ENCODE results near the gene EEFSEC.

The EEFSEC gene

DNA sequence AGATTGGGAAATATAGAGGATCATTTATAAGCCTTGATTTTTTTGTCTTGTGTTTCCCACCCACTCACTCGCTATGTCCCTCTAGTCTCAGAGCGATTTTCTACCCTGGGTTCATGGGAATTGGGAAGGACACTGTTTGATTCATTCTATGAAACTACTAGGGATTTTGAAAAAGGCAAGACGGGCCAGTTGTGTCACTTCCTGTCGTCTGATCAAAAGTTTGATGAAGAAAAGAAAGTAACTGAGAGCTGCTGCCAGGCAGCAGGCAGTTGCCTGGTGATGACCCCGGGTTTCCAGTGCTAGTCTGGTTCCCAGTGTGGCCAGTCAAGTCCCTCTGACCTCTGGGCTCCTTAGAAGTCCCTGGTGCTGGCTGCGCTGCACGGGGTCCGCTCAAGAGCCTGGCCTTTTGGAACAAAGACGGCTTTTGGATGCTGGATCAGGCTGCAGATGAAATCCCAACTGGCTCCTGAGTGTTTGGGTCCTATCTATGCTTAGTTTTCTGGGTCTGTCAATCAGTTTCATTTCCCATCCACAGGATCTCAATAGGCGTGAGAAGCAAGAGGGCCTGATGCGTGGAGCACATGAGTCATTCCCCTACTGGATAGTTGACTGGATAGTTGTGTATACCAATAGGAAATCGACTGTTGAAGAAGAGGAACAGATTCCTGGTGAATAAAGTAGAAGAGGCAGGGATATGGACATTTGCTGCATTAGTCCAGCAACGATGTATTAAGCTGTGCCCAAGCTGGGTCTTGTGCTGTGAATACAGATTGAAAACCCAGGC is 89.7 kb downstream of the EEFSEC start:
- DNase-seq (ENCODE audit: low read depth): no peak

DNA sequence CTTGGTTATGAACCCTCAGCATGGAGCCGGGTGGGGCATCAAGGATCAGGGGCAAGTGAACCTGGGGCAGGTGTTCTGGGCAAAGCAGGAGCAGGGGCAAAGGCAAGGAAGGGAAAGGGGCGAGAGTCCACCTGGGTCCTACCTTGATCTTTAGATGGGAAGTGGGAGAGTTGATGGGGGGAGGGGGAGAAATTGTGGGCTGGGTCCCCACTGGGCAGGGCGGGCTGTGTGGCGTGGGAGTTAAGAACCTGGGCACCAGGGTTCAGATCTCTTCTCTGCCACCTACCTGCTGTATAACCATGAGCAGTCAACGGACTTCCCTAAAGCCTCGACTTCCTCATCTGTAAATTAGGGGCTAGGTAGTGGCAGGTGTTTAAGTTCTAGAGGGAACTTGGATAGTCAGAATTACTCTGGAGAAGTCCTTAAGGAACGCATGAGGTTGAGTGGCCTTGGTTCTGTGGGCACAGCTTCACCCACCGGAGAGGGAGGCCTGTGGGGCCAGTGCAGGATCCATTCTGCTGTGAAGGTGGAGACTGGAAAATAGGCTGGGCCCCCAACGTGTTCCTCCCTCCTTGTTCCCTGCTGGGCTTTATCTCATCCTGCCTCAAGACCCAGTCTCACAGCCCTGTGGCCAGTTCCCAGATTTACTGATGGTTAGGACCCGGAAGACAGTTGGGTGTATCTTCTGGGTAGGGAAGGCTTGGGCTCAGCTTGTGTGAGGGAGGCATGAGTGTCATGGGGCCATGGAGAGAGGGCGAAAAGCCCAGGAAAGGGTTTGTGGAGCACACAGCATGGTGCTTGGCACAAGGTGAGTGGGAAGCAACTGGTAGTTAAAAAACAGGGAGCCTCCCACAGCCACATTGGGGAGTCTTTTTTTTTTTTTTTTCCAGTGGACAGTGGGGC is 90.6 kb downstream of the EEFSEC start:
- no peak for DNase-seq (ENCODE audit: low read depth)

DNA sequence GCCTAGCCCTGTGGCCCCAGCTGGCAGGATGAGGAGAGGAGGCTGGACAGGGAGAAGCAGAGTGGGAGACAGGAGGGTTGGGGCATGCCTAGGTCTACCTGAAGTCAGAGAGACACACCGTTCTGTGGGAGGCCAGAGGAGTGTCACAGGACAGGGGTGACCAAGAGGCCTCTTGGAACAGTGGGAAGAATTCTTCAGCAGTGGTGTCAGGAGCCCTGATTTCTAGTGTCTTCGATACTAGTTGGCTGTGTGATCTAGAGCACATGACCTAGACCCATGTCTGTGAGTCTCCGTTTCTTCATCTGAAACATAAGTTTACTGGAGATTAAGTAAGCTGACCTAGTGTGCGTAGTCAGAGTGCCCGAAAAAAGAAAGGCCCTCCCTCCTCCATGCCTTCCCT is 92.2 kb downstream of the EEFSEC start:
- no peak for DNase-seq (ENCODE audit: low read depth)

GRCh38 chr3:128247666-128248409 is 94.6 kb downstream of the EEFSEC start:
- no peak for DNase-seq (ENCODE audit: low read depth)

DNA sequence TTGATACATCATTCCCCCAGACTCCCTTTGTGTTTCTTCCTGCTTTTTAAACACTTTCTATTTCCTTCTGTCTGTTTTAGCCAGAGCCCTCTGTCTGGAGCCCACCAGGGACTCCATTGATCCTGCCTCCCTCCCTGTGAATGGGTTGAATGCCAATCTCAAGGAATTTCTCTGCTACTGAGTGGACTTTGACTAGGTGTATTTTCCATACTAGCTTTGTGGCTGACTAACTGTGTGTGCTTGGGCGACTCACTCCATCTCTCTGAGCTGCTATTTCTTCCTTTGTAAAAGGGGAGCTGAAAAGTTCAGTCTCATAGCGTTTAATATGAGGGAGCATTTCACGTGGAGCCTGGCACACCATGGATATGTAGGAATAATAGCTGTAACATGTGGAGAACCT is 98.8 kb downstream of the EEFSEC start:
- DNase-seq (ENCODE audit: low read depth): no peak

GRCh38 chr3:128253150-128253549 is 99.9 kb downstream of the EEFSEC start:
- no peak for DNase-seq (ENCODE audit: low read depth)

DNA sequence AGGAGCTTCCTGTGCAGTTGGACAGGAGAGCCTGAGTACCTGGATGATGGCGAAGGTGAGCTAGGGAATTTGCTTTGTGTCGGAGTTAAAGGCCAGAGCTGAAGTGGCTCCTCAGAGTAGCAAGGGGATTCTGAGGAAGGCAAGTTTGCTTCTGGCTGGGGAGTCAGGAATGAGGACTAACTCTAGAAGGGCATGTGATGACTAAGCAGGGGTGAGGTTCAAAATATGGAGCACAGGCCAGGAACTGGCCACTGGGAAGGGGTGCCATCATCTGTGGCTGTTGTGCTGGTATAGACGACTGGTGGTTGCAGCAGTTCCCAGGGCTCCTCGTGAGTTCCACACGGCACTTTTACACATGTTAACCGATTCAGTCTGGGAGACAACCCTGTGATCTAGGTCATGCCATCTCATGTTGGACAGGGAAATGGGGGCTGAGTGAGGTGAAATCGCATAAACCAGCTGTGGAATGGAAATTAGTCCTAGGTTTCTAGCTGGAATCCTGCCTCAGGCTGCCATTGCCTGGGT is 100.8 kb downstream of the EEFSEC start:
- no peak for DNase-seq (ENCODE audit: low read depth)

DNA sequence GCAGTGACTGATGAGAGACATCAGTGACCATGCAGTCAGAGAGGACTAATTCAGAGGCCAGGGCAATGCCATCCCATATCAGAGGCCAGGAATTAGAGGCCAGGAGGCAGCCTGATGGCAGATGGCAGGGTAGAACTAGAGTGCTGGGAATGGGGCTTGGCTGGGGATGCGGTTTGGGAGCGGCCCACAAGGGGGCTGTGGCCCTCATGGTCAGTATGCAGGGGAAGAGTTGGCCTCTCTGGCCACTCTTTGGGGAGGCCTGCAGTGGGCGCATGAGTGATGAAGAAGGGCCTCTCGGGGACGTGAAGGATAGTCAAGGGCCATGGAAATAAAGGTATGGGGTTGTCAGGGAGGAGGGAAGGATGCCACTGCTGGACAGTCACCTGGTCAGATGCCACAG is 101.7 kb downstream of the EEFSEC start:
- no peak for DNase-seq (ENCODE audit: low read depth)

DNA sequence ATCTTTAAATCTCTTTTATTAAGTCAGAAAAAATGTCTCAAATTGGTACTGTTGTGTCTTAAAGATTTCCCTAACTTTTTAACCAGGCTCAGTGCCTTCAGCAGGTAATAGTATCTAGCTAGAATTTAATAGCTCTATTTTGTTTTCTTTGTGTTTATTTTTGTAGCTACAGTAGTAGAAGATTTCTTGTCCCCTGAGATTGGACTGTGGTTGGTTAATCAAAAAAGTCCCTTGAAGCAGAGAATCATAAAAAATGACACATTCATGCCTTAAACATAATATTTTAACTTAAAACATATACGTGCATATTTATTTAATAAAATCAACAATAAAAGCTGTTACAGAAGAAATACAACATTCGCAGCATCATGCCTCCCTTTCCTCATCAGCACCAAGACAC is 102.8 kb downstream of the EEFSEC start:
- DNase-seq (ENCODE audit: low read depth): no peak

DNA sequence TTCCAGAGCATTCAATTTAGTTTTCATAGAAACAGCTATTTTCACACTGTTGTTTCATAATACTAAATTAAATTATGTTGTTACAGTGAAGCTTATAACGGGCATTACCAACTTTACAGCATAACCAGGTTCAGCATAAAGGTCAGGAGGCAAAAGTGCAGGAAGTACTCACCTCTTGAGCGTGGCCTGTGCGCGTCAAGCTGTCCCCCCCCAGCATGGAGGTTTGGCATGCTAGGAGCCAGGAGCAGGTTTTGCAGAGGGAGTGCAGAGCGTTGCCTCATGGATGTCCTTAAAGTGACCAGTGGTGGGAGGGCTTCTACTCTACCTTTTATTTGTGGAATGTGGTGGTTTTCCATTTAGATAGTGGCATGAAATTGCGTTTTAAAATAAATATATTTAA is 104.4 kb downstream of the EEFSEC start:
- DNase-seq (ENCODE audit: low read depth): no peak

- DNase-seq (ENCODE audit: low read depth): no peak
Measured at GRCh38 chr3:128260275-128260674, 107.0 kb downstream of the EEFSEC start.

DNA sequence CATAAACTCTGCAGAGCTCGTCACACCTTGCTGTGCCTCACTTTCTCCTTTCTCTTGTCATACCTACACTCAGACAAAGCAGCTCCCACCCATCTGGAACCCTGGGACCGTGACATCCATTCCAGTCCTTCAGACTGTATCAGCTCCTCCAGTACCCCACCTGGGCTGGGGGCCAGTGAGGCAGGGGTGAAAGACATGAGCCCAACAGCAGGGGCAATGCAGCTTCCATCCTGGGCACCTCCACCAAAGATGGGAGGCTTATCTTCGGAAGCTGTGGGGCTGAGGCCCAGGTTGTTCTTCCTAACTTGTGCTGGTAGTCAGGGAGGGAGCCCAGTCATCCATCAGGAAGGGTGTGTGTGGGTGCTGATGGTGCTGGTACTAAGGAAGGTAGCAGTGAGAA is 109.2 kb downstream of the EEFSEC start:
- DNase-seq (ENCODE audit: low read depth): no peak

DNA sequence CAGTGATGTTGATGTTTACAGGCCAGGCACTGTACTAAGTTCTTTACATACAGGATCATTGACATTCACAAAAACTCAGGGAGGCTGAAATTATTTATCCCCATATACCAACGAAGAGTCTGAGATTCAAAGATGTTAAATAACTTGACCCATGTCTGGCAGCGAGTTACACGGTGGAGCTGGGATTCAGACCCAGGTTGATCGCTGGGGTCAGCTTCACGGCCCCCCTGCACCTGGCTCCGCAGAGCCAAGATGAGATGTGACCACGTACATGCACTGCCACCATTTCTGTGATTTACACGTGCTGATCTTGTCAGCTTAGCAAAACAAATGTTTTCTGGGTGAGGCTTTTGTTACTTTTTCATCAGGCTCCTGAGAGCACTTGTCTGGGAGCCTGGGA is 109.8 kb downstream of the EEFSEC start:
- DNase-seq (ENCODE audit: low read depth): no peak

DNA sequence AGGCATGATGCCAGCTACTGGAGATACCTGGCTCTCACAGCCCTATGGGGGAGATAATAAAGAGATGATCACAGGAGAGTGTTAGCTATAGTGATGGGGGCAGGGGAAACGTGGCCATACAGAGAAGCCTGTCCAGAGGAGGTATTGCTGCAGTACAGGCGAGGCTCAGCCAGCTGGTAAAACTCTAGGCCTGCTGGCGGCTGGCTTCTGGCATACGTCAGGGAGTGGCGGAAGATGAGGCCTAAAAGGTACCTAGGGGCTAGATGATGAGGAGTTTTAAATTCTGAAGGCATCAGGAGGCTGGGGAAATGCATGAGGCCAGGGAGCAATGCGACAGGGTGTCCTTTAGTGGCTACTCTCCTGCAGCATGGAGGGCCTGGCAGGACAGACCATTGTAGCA is 110.7 kb downstream of the EEFSEC start:
- no peak for DNase-seq (ENCODE audit: low read depth)

- no peak for DNase-seq (ENCODE audit: low read depth)
Measured at GRCh38 chr3:128266453-128266852, 113.2 kb downstream of the EEFSEC start.

DNA sequence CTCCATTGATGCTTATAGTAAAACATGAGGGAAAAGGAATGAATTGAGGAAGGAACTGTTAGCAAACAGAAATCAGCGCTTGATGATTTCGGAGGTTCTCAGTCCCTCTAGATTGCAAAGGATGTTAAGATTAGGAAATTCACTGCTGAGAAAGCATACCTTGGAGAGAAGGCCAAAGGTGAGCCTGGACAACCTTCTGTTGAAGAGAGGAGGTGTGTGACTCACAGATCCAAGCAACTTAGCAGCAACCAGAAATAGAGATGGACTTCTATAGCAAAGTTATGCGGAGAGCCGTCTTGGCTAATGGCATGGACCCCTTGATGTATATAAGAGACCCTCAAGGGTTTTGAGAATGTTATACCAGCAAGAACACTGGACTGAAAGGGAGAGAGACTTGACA is 114.3 kb downstream of the EEFSEC start:
- DNase-seq (ENCODE audit: low read depth): no peak

DNA sequence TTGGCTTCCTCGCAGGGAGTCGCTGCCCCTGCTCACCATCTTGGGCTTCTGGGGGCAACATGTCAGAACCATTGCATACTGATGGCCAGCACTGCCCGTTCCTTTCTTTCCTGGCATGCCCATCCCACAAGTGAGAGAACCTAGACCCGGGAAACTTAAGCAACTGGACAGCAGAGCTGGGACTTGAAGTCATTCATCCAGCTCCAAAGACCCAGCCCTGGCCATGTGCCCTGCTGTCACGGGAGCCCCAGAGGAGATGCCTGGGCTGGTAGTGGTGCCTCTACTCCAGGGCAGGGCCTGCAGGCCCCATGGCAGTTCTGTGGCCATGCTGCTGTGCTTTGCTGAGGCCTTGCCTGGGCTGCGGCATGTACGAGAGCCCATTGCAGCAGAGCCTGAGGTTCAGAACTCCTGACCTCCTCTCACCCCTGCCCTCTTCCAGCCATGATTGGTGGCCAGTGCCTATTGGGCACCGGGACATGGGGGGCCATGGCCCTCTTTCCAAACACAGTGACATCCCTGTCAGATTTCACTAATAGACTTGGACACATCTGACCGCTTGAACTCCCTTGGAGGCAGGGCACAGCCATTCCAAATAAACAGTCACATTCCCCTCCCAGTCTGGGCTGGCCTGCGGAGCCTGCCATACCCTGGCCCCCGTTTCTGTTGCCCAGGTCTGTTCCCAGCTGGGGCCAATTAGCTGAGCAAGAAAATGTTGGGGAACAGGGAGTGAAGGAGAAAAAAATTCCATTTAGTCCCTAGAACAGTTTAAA is 115.9 kb downstream of the EEFSEC start:
- DNase-seq (ENCODE audit: low read depth): no peak

GRCh38 chr3:128269796-128270195 is 116.5 kb downstream of the EEFSEC start:
- no peak for DNase-seq (ENCODE audit: low read depth)

- no peak for DNase-seq (ENCODE audit: low read depth)
Measured at GRCh38 chr3:128270559-128271492, 117.5 kb downstream of the EEFSEC start.

- DNase-seq (ENCODE audit: low read depth): no peak
Measured at GRCh38 chr3:128271536-128272332, 118.5 kb downstream of the EEFSEC start.

All from T-helper 22 cell (primary cell).